NCI-H146 treated with DMSO at 0.1 percent for 48 hours (cell line): ENCODE measurements around the gene FRMD3.
"Not testable (repeated sequence)": the region's sequence is repeated elsewhere in the genome, so short reads cannot be mapped to it uniquely, and the experiment has no call there.

ENCODE experiments used
- DNase-seq: peaks from one replicate; lab custom pipeline; 2025; ENCODE audit not compliant: unreplicated experiment; lab: John Stamatoyannopoulos, UW

Gene FRMD3

GRCh38 chr9:83526211-83526610, 12.0 kb downstream of the FRMD3 start:
- DNase-seq, result no peak

- DNase-seq, result no peak
Measured at GRCh38 chr9:83523684-83524083, 14.5 kb downstream of the FRMD3 start.

GRCh38 chr9:83521411-83521810, 16.8 kb downstream of the FRMD3 start:
- no peak for DNase-seq

- DNase-seq, result no peak
Measured at GRCh38 chr9:83521011-83521410, 17.2 kb downstream of the FRMD3 start.

GRCh38 chr9:83520292-83520691, 17.9 kb downstream of the FRMD3 start:
- no peak for DNase-seq

- not testable (repeated sequence) for DNase-seq
Measured at GRCh38 chr9:83517980-83518379, 20.2 kb downstream of the FRMD3 start.

- no peak for DNase-seq
Measured at GRCh38 chr9:83514767-83515166, 23.4 kb downstream of the FRMD3 start.

- no peak for DNase-seq
Measured at GRCh38 chr9:83512621-83513020, 25.6 kb downstream of the FRMD3 start.

- no peak for DNase-seq
Measured at GRCh38 chr9:83511051-83511450, 27.1 kb downstream of the FRMD3 start.

GRCh38 chr9:83509402-83509801, 28.8 kb downstream of the FRMD3 start:
- DNase-seq, result no peak

GRCh38 chr9:83508067-83508466, 30.1 kb downstream of the FRMD3 start:
- DNase-seq, result no peak

- peak; percentile 80 for DNase-seq
Measured at GRCh38 chr9:83505282-83505681, 32.9 kb downstream of the FRMD3 start.

- no peak for DNase-seq
Measured at GRCh38 chr9:83503866-83504265, 34.3 kb downstream of the FRMD3 start.

GRCh38 chr9:83501565-83501964, 36.6 kb downstream of the FRMD3 start:
- DNase-seq, result no peak

- DNase-seq, result no peak
Measured at GRCh38 chr9:83497441-83497840, 40.8 kb downstream of the FRMD3 start.

GRCh38 chr9:83491995-83492394, 46.2 kb downstream of the FRMD3 start:
- DNase-seq, result no peak

- DNase-seq, result no peak
Measured at GRCh38 chr9:83491413-83491812, 46.8 kb downstream of the FRMD3 start.

GRCh38 chr9:83489961-83490360, 48.2 kb downstream of the FRMD3 start:
- DNase-seq, result no peak

- no peak for DNase-seq
Measured at GRCh38 chr9:83484990-83485389, 53.2 kb downstream of the FRMD3 start.

GRCh38 chr9:83483223-83483622, 55.0 kb downstream of the FRMD3 start:
- DNase-seq, result no peak

GRCh38 chr9:83479765-83480164, 58.4 kb downstream of the FRMD3 start:
- DNase-seq, result no peak

- DNase-seq, result no peak
Measured at GRCh38 chr9:83477571-83477970, 60.6 kb downstream of the FRMD3 start.

GRCh38 chr9:83477120-83477519, 61.1 kb downstream of the FRMD3 start:
- no peak for DNase-seq

GRCh38 chr9:83476513-83476912, 61.7 kb downstream of the FRMD3 start:
- no peak for DNase-seq
